Keratinocyte (primary cell): ENCODE measurements around the gene HLTF.

Experiments used
- CTCF ChIP-seq, 3 experiments: IDR thresholded peaks in 1 of 3; conservative IDR thresholded peaks in 1 of 3; optimal IDR thresholded peaks in 1 of 3; 2 replicates in 2 of 3; 3 replicates in 1 of 3; pipeline versions ENCODE3 to v1.5.1; 2011; ENCODE audit warnings: low read length in 3 of 3, mild to moderate bottlenecking in 3 of 3, moderate library complexity in 2 of 3, control low read depth in 1 of 3, inconsistent platforms in 1 of 3; ENCODE audit not compliant: insufficient read depth in 2 of 3; ENCODE audit errors: extremely low read depth in 1 of 3
- EZH2 ChIP-seq: IDR thresholded peaks from one replicate; pipeline ENCODE4 v1.6.1; 2012; ENCODE audit warnings: inconsistent platforms, mild to moderate bottlenecking, low read length, moderate library complexity

- no peak for TF ChIP-seq CTCF (optimal IDR thresholded peaks at IDR 0.05 in 1 of 3, IDR thresholded peaks at IDR 0.05 in 1 of 3, conservative IDR thresholded peaks at IDR 0.05 in 1 of 3; ENCODE audit: extremely low read depth in 1 of 3, insufficient read depth in 2 of 3, low read length in 3 of 3)
- TF ChIP-seq EZH2, result no peak
Measured at GRCh38 chr3:149016242-149016641, 70.1 kb downstream of the HLTF start.
